AG09309 (cell line): Measurements from ENCODE around the gene EEF2KMT.

ENCODE experiments used
- DNase-seq: peaks from one replicate; pipeline ENCODE4 v3.0.0-alpha.2; 2010; ENCODE audit warnings: low read depth
- H3K4me3 ChIP-seq: 2 replicates; pipeline ENCODE4 v1.5.1; 2011; ENCODE audit warnings: mild to moderate bottlenecking, low read depth, low read length, moderate library complexity; ENCODE audit not compliant: control insufficient read depth
- CTCF ChIP-seq: IDR thresholded peaks from 2 replicates; pipeline ENCODE4 v1.5.1; 2011; ENCODE audit warnings: mild to moderate bottlenecking, low read depth, low read length, inconsistent platforms; ENCODE audit not compliant: insufficient read depth, control insufficient read depth; ENCODE audit errors: missing control alignments

EEF2KMT gene

GRCh38 chr16:5066511-5066910 lies 31.1 kb downstream of the EEF2KMT start:
- TF ChIP-seq CTCF: no peak
- DNase-seq: no peak

GRCh38 chr16:5065813-5066212 lies 31.8 kb downstream of the EEF2KMT start, which contains the start of gene C16orf89:
C16orf89 (minus strand) TSS chr16:5065956; CDS start chr16:5065908, 48 bp downstream.
- no peak for TF ChIP-seq CTCF
- H3K4me3 ChIP-seq: no peak within 1 kb of the TSS
- DNase-seq: no peak

More at GRCh38 chr16:5066511-5066910, 31.1 kb downstream of the EEF2KMT start:
- H3K4me3 ChIP-seq: no peak overlapping the region

GRCh38 chr16:5065326-5065725 lies 32.3 kb downstream of the EEF2KMT start:
- H3K4me3 ChIP-seq: no peak overlapping the region
- DNase-seq: no peak
- TF ChIP-seq CTCF: no peak

GRCh38 chr16:5064915-5065314 lies 32.7 kb downstream of the EEF2KMT start:
- no peak for DNase-seq
- H3K4me3 ChIP-seq: no peak overlapping the region
- TF ChIP-seq CTCF: no peak

GRCh38 chr16:5062790-5063765 lies 34.5 kb downstream of the EEF2KMT start:
- TF ChIP-seq CTCF: peak; percentile 4
- no peak overlapping the region for H3K4me3 ChIP-seq
- DNase-seq: no peak

GRCh38 chr16:5062051-5062450 lies 35.5 kb downstream of the EEF2KMT start:
- DNase-seq: no peak
- TF ChIP-seq CTCF: no peak
- no peak overlapping the region for H3K4me3 ChIP-seq
